A549 treated with ZK216348 at 1 μM for 4 hours (cell line): ENCODE measurements around the gene MRPS24. TPM values are rescaled to one million over a fixed set of nuclear protein-coding genes. Genes with fewer than 3 reads are reported as not detected.

Source experiments
- total RNA-seq: library from RNA; stranded (reverse); fragments of 200-300 nt; extraction: Qiagen RNA extraction; gene quantifications from 5 replicates; pipeline ENCODE4 v1.2.3, GENCODE V29; 2022; ENCODE audit warnings: low read depth

The MRPS24 gene
- total RNA-seq = 205 to 254 TPM (median 243 TPM) in 5 replicates

GRCh38 chr7:43869006-43869866 is at the start of gene MRPS24:
Gene MRPS24, minus strand, starts transcription at chr7:43869517. Its CDS starts 22 bp downstream, at chr7:43869495.

GRCh38 chr7:43906331-43907010 is 37.2 kb upstream of the MRPS24 start, which contains the start of gene URGCP:
Gene URGCP, minus strand, starts transcription at chr7:43906596. Its CDS starts 21 bp downstream, at chr7:43906575.

Other genes starting within 250 kb of the MRPS24 start
- 86.3 to 105 TPM (median 88.6 TPM) in 5 replicates for gene COA1, start 140.0 kb downstream of the MRPS24 start, total RNA-seq
- gene BLVRA, start 110.8 kb downstream of the MRPS24 start, total RNA-seq = 69.0 to 85.8 TPM (median 72.2 TPM) in 5 replicates
- 23.5 to 28.8 TPM (median 26.8 TPM) in 5 replicates for gene URGCP, start 37.1 kb upstream of the MRPS24 start, total RNA-seq
- gene UBE2D4, start 56.9 kb upstream of the MRPS24 start, total RNA-seq = 7.9 to 11.6 TPM (median 11.4 TPM) in 5 replicates
- not detected in 5 replicates for gene SPDYE1, start 128.4 kb upstream of the MRPS24 start, total RNA-seq
- 52.8 to 80.1 TPM (median 71.0 TPM) in 5 replicates for gene DBNL, start 175.2 kb upstream of the MRPS24 start, total RNA-seq
- gene PGAM2, start 196.1 kb upstream of the MRPS24 start, total RNA-seq = not detected in 5 replicates
- gene POLM, start 213.0 kb upstream of the MRPS24 start, total RNA-seq = 3.6 to 9.5 TPM (median 7.1 TPM) in 5 replicates
- 0.24 TPM in 1 of 5 replicates, not detected in the others for gene AEBP1, start 234.8 kb upstream of the MRPS24 start, total RNA-seq